Measurements from ENCODE around the gene CSNK1G1. TPM values are rescaled to one million over a fixed set of nuclear protein-coding genes. Genes with fewer than 3 reads are reported as not detected.
"Not testable (repeated sequence)": the region's sequence is repeated elsewhere in the genome, so short reads cannot be mapped to it uniquely, and the experiment has no call there.

Gene CSNK1G1
- total RNA-seq, result 1 to 10 TPM; 5.5 to 9.4 (median 7.6) TPM
- 1 to 10 TPM; 1.9 to 3.0 TPM for polyA plus RNA-seq
- long read RNA-seq, donor 1, full-length matches to known transcripts, result 1 of 7 reads
- long read RNA-seq, donor 1, partial matches to known transcripts, result 0 of 7 reads
- long read RNA-seq, donor 1, other reads (novel, unspliced or antisense), result 6 of 7 reads
- long read RNA-seq, donor 2, full-length matches to known transcripts, result 2 of 4 reads
- long read RNA-seq, donor 2, partial matches to known transcripts, result 0 of 4 reads
- long read RNA-seq, donor 2, other reads (novel, unspliced or antisense), result 2 of 4 reads
- long read RNA-seq, donor 3, full-length matches to known transcripts, result 10 of 14 reads
- long read RNA-seq, donor 3, partial matches to known transcripts, result 1 of 14 reads
- long read RNA-seq, donor 3, other reads (novel, unspliced or antisense), result 3 of 14 reads

GRCh38 chr15:64355944-64356709 is at the start of gene CSNK1G1:
TSS of gene CSNK1G1 (minus strand) at chr15:64356173. CDS start at chr15:64300499, 55,674 bp downstream.
- H3K9me3 ChIP-seq, result no peaks in the 10 kb centered on the region
- peak within 1 kb of the TSS; percentile 54 to 93 (median 82) for H3K4me3 ChIP-seq
- TF ChIP-seq CTCF (IDR thresholded peaks at IDR 0.05), result peak in 6 of 9 donors; percentile 15 to 56 (median 50)
- DNase-seq (peak; percentile 93 to 97), ATAC-seq (peak; percentile 100)
- intact Hi-C loops (cut with DNase I), result loop anchor here in 9 of 10 donors (1.0 to 10.0 kb wide), 7 partner anchors 25 to 191 kb away; partner anchors contain the start of genes PCLAF (in 1 of the 9), PPIB (in 1 of the 9) and TRIP4 (in 1 of the 9)
- peaks cover 0 to 12% (median 0%) of the 10 kb centered on the region in 9 donors for H3K36me3 ChIP-seq
- peaks cover 0 to 31% (median 22%) of the 10 kb centered on the region in 9 donors for H3K4me1 ChIP-seq
- H3K27me3 ChIP-seq, result no peaks in the 10 kb centered on the region
- H3K27ac ChIP-seq, result peak within 1 kb of the TSS in 9 of 10 donors; percentile 10 to 88 (median 78)
- WGBS, 2 donors, result 0% methylated on average over 38 to 42 of the region's 42 CpGs

GRCh38 chr15:64400583-64400982 is 44.6 kb upstream of the CSNK1G1 start:
- no peak for ATAC-seq
- no peaks in the 10 kb centered on the region for H3K27me3 ChIP-seq
- no peaks in the 10 kb centered on the region for H3K4me1 ChIP-seq
- no peak for DNase-seq
- H3K9me3 ChIP-seq, result no peaks in the 10 kb centered on the region
- H3K36me3 ChIP-seq, result peaks cover 0 to 100% (median 81%) of the 10 kb centered on the region in 9 donors
- H3K4me3 ChIP-seq, result no peak overlapping the region
- intact Hi-C loops (cut with DNase I), result loop anchor here in 1 of 10 donors (10.0 kb wide), 1 partner anchor 756 kb away; no protein-coding TSS in a partner anchor
- no peak for TF ChIP-seq CTCF (IDR thresholded peaks at IDR 0.05)
- H3K27ac ChIP-seq, result no peak overlapping the region
- 96 to 97% methylated on average over 2 of the region's 2 CpGs for WGBS, 2 donors

DNA sequence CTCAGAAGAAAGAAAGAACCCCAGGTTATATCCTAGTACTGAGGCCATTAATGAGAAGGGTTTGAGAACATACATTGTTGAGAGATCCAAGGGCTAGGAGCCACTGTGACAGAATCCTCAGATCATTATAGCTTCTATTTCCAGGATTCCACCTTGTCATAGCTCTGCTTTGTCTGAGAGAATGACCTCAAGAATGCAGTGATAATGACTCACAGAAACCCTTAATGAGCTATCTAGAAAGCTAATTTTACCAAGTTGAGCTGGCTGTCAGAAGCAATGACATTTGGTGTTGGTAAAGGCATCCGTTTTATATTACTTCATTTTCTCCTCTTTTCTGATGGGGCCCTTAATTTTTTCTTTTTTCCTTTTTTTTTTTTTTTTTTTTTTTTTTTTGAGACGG is 42.6 kb upstream of the CSNK1G1 start:
- no peak for TF ChIP-seq CTCF (IDR thresholded peaks at IDR 0.05)
- DNase-seq, result no peak
- intact Hi-C loops (cut with DNase I), result no loop called here
- ATAC-seq, result peak in 6 of 8 donors; percentile 61 to 89 (median 73)
- Histone ChIP-seq H3K27me3 (no peaks in the 10 kb centered on the region), H3K9me3 (no peaks in the 10 kb centered on the region), H3K27ac (peak overlapping the region in 7 of 10 donors; percentile 2 to 67 (median 46)), H3K4me1 (no peaks in the 10 kb centered on the region), H3K36me3 (peaks cover 0 to 100% (median 82%) of the 10 kb centered on the region in 9 donors), H3K4me3 (no peak overlapping the region)
- 68 to 69% methylated on average over 2 of the region's 2 CpGs for WGBS, 2 donors

GRCh38 chr15:64396789-64397188 is 40.8 kb upstream of the CSNK1G1 start:
- 96 to 99% methylated on average over 5 of the region's 5 CpGs for WGBS, 2 donors

DNA sequence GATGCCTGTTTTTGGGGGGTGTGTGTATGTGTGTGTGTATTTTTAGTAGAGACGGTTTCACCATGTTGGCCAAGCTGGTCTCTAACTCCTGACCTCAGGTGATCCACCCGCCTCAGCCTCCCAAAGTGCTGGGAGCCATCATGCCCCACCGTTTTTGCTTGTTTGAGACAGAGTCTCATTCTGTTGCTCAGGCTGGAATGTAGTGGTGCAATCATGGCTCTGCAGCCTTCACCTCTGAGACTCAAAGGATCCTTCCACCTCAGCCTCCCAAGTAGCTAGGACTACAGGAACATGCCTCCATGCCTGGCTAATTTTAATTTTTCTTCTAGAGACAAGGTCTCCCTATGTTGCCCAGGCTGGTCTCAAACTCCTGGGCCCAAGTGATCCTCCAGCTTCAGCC is 36.5 kb upstream of the CSNK1G1 start:
- intact Hi-C loops (cut with DNase I); DNase-seq; H3K4me3 ChIP-seq; H3K9me3 ChIP-seq; H3K27me3 ChIP-seq; ATAC-seq; H3K27ac ChIP-seq: not testable (repeated sequence)
- peaks cover 0 to 73% (median 35%) of the 10 kb centered on the region in 9 donors for H3K36me3 ChIP-seq
- WGBS, 2 donors, result 86% methylated on average over 3 of the region's 3 CpGs
- H3K4me1 ChIP-seq, result peaks cover 0 to 16% (median 13%) of the 10 kb centered on the region in 9 donors

More at GRCh38 chr15:64396789-64397188, 40.8 kb upstream of the CSNK1G1 start:
- Histone ChIP-seq H3K36me3 (peaks cover 0 to 99% (median 73%) of the 10 kb centered on the region in 9 donors), H3K27ac (no peak overlapping the region), H3K4me1 (no peaks in the 10 kb centered on the region), H3K27me3 (no peaks in the 10 kb centered on the region), H3K9me3 (no peaks in the 10 kb centered on the region), H3K4me3 (no peak overlapping the region)
- intact Hi-C loops (cut with DNase I), result no loop called here
- no peak for TF ChIP-seq CTCF (IDR thresholded peaks at IDR 0.05)
- ATAC-seq, result no peak
- no peak for DNase-seq

All from heart right ventricle (tissue), 16 donors.